Measurements from ENCODE around the gene ALG13.

DNA sequence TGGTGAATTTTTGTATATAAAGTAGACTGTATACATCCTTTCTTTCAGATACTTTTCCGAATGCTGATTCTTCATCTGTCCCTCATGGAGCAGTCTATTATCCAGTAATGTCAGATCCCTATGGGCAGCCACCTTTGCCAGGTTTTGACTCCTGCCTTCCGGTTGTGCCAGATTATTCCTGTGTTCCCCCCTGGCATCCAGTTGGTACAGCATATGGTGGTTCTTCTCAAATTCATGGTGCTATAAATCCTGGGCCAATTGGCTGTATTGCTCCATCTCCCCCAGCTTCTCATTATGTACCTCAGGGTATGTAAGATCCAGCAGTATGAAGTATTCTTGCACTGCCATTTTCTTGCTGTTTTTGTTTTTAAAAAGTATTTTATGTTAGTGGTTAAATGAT, 78.7 kb downstream of the ALG13 start:
- TF ChIP-seq, protein P1, sequence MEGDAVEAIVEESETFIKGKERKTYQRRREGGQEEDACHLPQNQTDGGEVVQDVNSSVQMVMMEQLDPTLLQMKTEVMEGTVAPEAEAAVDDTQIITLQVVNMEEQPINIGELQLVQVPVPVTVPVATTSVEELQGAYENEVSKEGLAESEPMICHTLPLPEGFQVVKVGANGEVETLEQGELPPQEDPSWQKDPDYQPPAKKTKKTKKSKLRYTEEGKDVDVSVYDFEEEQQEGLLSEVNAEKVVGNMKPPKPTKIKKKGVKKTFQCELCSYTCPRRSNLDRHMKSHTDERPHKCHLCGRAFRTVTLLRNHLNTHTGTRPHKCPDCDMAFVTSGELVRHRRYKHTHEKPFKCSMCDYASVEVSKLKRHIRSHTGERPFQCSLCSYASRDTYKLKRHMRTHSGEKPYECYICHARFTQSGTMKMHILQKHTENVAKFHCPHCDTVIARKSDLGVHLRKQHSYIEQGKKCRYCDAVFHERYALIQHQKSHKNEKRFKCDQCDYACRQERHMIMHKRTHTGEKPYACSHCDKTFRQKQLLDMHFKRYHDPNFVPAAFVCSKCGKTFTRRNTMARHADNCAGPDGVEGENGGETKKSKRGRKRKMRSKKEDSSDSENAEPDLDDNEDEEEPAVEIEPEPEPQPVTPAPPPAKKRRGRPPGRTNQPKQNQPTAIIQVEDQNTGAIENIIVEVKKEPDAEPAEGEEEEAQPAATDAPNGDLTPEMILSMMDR (IDR thresholded peaks at IDR 0.05), result no peak
- TF ChIP-seq POLR2A (IDR thresholded peaks at IDR 0.05), result no peak

Data from Peyer's patch (tissue), 4 donors.